ENCODE measurements around the gene KCTD20. TPM values are rescaled to one million over a fixed set of nuclear protein-coding genes. Genes with fewer than 3 reads are reported as not detected.

The KCTD20 gene
- total and polyA plus RNA-seq, 9 of the 15 experiments (the other 6 are each of a cell fraction or from before 2014, with no cell fraction given), result 28.9 to 160 (median 70.6) TPM

- H3K79me2 ChIP-seq (ENCODE audit: control insufficient read depth, insufficient read depth, low read length), result no peaks in the 10 kb centered on the region
- intact Hi-C loops (cut with micrococcal nuclease), result loop anchor here (10.0 kb wide), 1 partner anchor 246 kb away; the partner anchor contains the start of gene CDKN1A
- ChIA-PET POLR2A (interaction anchor here (0.6 to 3.0 kb wide), 6 partner anchors 11 to 1067 kb away, joined by 3 to 15 read pairs (median 4); no protein-coding TSS in a partner anchor), CTCF (ENCODE audit: low intra/inter-chr PET ratio) (no interaction called here)
- no peak overlapping the region for H3K9ac ChIP-seq (ENCODE audit: insufficient read depth in 1 of 2, low read depth in 2 of 2, low read length in 2 of 2)
- H2AFZ ChIP-seq (ENCODE audit: low read depth, low read length), result no peak overlapping the region
- H3K4me2 ChIP-seq (ENCODE audit: insufficient read depth, low read length), result no peak overlapping the region
- H3K9me1 ChIP-seq (ENCODE audit: control insufficient read depth, insufficient read depth, low read length), result no peaks in the 10 kb centered on the region
- no peaks in the 10 kb centered on the region for H3K27me3 ChIP-seq (ENCODE audit: control insufficient read depth in 2 of 2, insufficient read depth in 2 of 2, low read length in 2 of 2)
- no peaks in the 10 kb centered on the region for H4K20me1 ChIP-seq (replicated peaks; ENCODE audit: control insufficient read depth, insufficient read depth, low read length)
- no TSS peak for BruUV-seq (replicated peaks)
- DNase-seq (ENCODE audit: extremely low read depth in 1 of 4, low spot score in 3 of 4) (no peak), FAIRE-seq (no peak), ATAC-seq (no peak)
- H3K4me1 ChIP-seq (replicated peaks in 1 of 2; ENCODE audit: control insufficient read depth in 2 of 2, insufficient read depth in 2 of 2, low read length in 2 of 2), result peaks cover 5 to 13% of the 10 kb centered on the region in 2 experiments; a peak in 3 of 5 replicates
- H3K4me3 ChIP-seq, result no peak overlapping the region
- no peak for TF ChIP-seq ETS1 (conservative IDR thresholded peaks at IDR 0.05; ENCODE audit: control insufficient read depth, low read depth, low read length)
- in situ Hi-C loops (cut with MboI), result no loop called here
- H3K27ac ChIP-seq (ENCODE audit: extremely low read depth, low read depth, low read length), result no peak overlapping the region
- H3K36me3 ChIP-seq (ENCODE audit: control insufficient read depth, insufficient read depth, low read length), result no peaks in the 10 kb centered on the region
- H3K9me3 ChIP-seq (replicated peaks; ENCODE audit: control insufficient read depth, insufficient read depth, low read depth, low read length), result no peaks in the 10 kb centered on the region
- WGBS (ENCODE audit: insufficient coverage, low coverage, missing lambda C conversion rate), result 92% methylated on average over 4 of the region's 4 CpGs
Measured at GRCh38 chr6:36428911-36429310, 13.9 kb upstream of the KCTD20 start.

GRCh38 chr6:36430351-36430750 lies 12.4 kb upstream of the KCTD20 start:
- Histone ChIP-seq H3K9me1 (ENCODE audit: control insufficient read depth, insufficient read depth, low read length) (no peaks in the 10 kb centered on the region), H4K20me1 (replicated peaks; ENCODE audit: control insufficient read depth, insufficient read depth, low read length) (no peaks in the 10 kb centered on the region), H3K36me3 (ENCODE audit: control insufficient read depth, insufficient read depth, low read length) (no peaks in the 10 kb centered on the region), H3K4me1 (replicated peaks in 1 of 2; ENCODE audit: control insufficient read depth in 2 of 2, insufficient read depth in 2 of 2, low read length in 2 of 2) (peaks cover 5 to 13% of the 10 kb centered on the region in 2 experiments; a peak in 3 of 5 replicates), H3K4me2 (ENCODE audit: insufficient read depth, low read length) (no peak overlapping the region), H3K9ac (ENCODE audit: insufficient read depth in 1 of 2, low read depth in 2 of 2, low read length in 2 of 2) (no peak overlapping the region), H3K79me2 (ENCODE audit: control insufficient read depth, insufficient read depth, low read length) (no peaks in the 10 kb centered on the region), H3K27me3 (ENCODE audit: control insufficient read depth in 2 of 2, insufficient read depth in 2 of 2, low read length in 2 of 2) (no peaks in the 10 kb centered on the region), H3K4me3 (no peak overlapping the region), H2AFZ (ENCODE audit: low read depth, low read length) (no peak overlapping the region), H3K27ac (ENCODE audit: extremely low read depth, low read depth, low read length) (no peak overlapping the region), H3K9me3 (replicated peaks; ENCODE audit: control insufficient read depth, insufficient read depth, low read depth, low read length) (no peaks in the 10 kb centered on the region)
- ChIA-PET CTCF (ENCODE audit: low intra/inter-chr PET ratio) (no interaction called here), POLR2A (interaction anchor here (0.5 to 3.0 kb wide), 7 partner anchors 9 to 545 kb away, joined by 3 to 15 read pairs (median 3); no protein-coding TSS in a partner anchor)
- in situ Hi-C loops (cut with MboI) (no loop called here), intact Hi-C loops (cut with micrococcal nuclease) (no loop called here)
- BruUV-seq (replicated peaks), result no TSS peak
- no peak for FAIRE-seq
- 38% methylated on average over 2 of the region's 2 CpGs for WGBS (ENCODE audit: insufficient coverage, low coverage, missing lambda C conversion rate)
- no peak; the same call in 2 of the 3 replicates for ATAC-seq
- DNase-seq (ENCODE audit: extremely low read depth in 1 of 4, low spot score in 3 of 4), result peak in 1 of 4 experiments; percentile 40
- TF ChIP-seq ZKSCAN3 (CRISPR knock-in tag; IDR thresholded peaks at IDR 0.05), result no peak
- TF ChIP-seq CBFA2T3 (IDR thresholded peaks at IDR 0.05), result peak; percentile 52
- TF ChIP-seq ARID1B (IDR thresholded peaks at IDR 0.05), result 0 out of 2 replicates have a peak, but pooled peaks have one; percentile 24
- TF ChIP-seq ZZZ3 (IDR thresholded peaks at IDR 0.05), result no peak
- no peak for TF ChIP-seq ZFP91 (CRISPR knock-in tag; IDR thresholded peaks at IDR 0.05)
- peak in 1 of 2 experiments; percentile 36; a peak in 1 of 4 replicates for TF ChIP-seq RCOR1 (IDR thresholded peaks at IDR 0.05; ENCODE audit: borderline replicate concordance in 1 of 2, low read depth in 2 of 2, low read length in 2 of 2)
- TF ChIP-seq MTA3 (IDR thresholded peaks at IDR 0.05; ENCODE audit: borderline replicate concordance), result no peak
- TF ChIP-seq FOXA3 (CRISPR knock-in tag; conservative IDR thresholded peaks at IDR 0.05 in 1 of 2, IDR thresholded peaks at IDR 0.05 in 1 of 2), result no peak
- TF ChIP-seq ELF1 (tag; IDR thresholded peaks at IDR 0.05), result no peak
- TF ChIP-seq KDM1A (IDR thresholded peaks at IDR 0.05), result peak; percentile 37 to 43; a peak in 3 of 4 replicates
- no peak for TF ChIP-seq ETS1 (conservative IDR thresholded peaks at IDR 0.05; ENCODE audit: control insufficient read depth, low read depth, low read length)
- no peak for TF ChIP-seq MAFG (tag; conservative IDR thresholded peaks at IDR 0.05)
